SK-N-MC (cell line): Measurements from ENCODE around the gene PLEKHG5.

Source experiments
- DNase-seq: peaks from one replicate; pipeline ENCODE4 v3.0.0-alpha.2; 2011; ENCODE audit warnings: low read depth, low spot score
- H3K27ac ChIP-seq: fragments of 200-600 bp; sonication (generic); 2 replicates; pipeline ENCODE4 v1.5.1; 2016; ENCODE audit warnings: mixed run types
- H3K36me3 ChIP-seq: fragments of 200-600 bp; sonication (generic); 2 replicates; pipeline ENCODE4 v1.6.1; 2017; ENCODE audit warnings: antibody characterized with exemption, low read length, mixed read lengths; ENCODE audit not compliant: insufficient read depth
- H3K4me3 ChIP-seq: fragments of 200-600 bp; sonication (generic); 2 replicates; pipeline ENCODE4 v1.5.1; 2016
- H3K9ac ChIP-seq: fragments of 200-600 bp; sonication (generic); 2 replicates; pipeline ENCODE4 v1.8.0; 2017; ENCODE audit warnings: mixed run types, mixed read lengths; ENCODE audit not compliant: insufficient read length
- H3K9me3 ChIP-seq: fragments of 200-600 bp; sonication (generic); 2 replicates; pipeline ENCODE4 v1.6.1; 2017; ENCODE audit warnings: low read depth, mild to moderate bottlenecking, antibody characterized with exemption, low read length, moderate library complexity, mixed read lengths
- EZH2 ChIP-seq: fragments of 200-600 bp; sonication (generic); IDR thresholded peaks from one replicate; pipeline ENCODE4 v1.6.1; 2017; ENCODE audit warnings: antibody characterized with exemption
- FOXP2 ChIP-seq: optimal IDR thresholded peaks from 2 replicates; pipeline ENCODE3; 2011; ENCODE audit warnings: mild to moderate bottlenecking, moderate library complexity; ENCODE audit not compliant: insufficient read depth; ENCODE audit errors: extremely low read length, control extremely low read depth
- POLR2AphosphoS5 ChIP-seq: IDR thresholded peaks from 2 replicates; pipeline ENCODE4 v1.6.1; 2012; ENCODE audit warnings: mild to moderate bottlenecking, low read depth, low read length, borderline replicate concordance

The PLEKHG5 gene

GRCh38 chr1:6512245-6512907, 20.9 kb upstream of the PLEKHG5 start:
- H3K4me3 ChIP-seq: no peak overlapping the region
- H3K36me3 ChIP-seq: no peaks in the 10 kb centered on the region
- no peaks in the 10 kb centered on the region for H3K9me3 ChIP-seq
- TF ChIP-seq FOXP2: no peak
- TF ChIP-seq EZH2: no peak
- no peak for TF ChIP-seq POLR2AphosphoS5
- no peak overlapping the region for H3K27ac ChIP-seq
- DNase-seq: no peak
- H3K9ac ChIP-seq: no peak overlapping the region

- H3K27ac ChIP-seq: no peak overlapping the region
- DNase-seq: no peak
- H3K9me3 ChIP-seq: no peaks in the 10 kb centered on the region
- no peak overlapping the region for H3K9ac ChIP-seq
- TF ChIP-seq POLR2AphosphoS5: no peak
- no peak for TF ChIP-seq EZH2
- no peak for TF ChIP-seq FOXP2
- no peak overlapping the region for H3K4me3 ChIP-seq
- no peaks in the 10 kb centered on the region for H3K36me3 ChIP-seq
These were observed 20.2 kb upstream of the PLEKHG5 start for GRCh38 chr1:6511561-6512244.

DNA sequence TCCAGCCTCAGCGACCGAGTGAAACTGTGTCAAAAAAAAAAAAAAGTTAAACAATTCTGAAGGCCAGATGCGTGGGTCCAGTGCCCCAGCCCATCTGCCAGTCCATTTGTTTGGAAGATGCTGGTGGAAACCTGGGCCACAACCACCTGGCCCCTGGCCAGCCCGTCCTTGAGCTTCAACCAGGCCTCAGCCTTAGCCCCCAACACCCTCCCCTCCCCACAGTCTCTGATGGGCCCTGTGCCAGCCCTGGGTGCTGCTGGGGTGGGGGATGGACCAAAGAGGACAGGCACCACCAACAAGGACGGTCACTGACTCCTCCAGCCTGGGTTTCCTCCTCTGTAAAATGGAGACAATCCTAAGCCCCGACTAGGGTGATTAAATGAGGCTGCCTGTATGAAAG, 19.6 kb upstream of the PLEKHG5 start:
- DNase-seq: no peak
- H3K9ac ChIP-seq: no peak overlapping the region
- H3K4me3 ChIP-seq: no peak overlapping the region
- H3K9me3 ChIP-seq: no peaks in the 10 kb centered on the region
- H3K27ac ChIP-seq: no peak overlapping the region
- no peak for TF ChIP-seq FOXP2
- TF ChIP-seq POLR2AphosphoS5: no peak
- no peak for TF ChIP-seq EZH2
- no peaks in the 10 kb centered on the region for H3K36me3 ChIP-seq

DNA sequence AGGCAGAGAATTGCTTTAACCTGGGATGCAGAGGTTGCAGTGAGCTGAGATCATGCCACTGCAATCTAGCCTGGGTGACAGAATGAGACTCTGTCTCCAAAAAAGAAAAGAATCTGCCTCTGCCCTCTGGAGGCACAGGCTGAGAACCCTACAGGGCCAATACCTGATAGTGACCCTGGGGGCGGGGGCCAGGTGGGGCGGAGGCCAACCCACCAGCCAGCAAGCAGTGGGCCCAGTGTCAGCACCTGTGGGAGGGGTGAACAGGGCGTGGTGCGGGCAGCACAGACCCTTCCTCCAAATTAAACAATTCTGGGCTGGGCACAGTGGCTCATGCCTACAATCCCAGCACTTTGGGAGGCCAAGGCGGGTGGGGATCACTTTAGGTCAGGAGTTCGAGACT, 19.0 kb upstream of the PLEKHG5 start:
- Histone ChIP-seq H3K9ac (no peak overlapping the region), H3K27ac (no peak overlapping the region), H3K36me3 (no peaks in the 10 kb centered on the region), H3K4me3 (no peak overlapping the region), H3K9me3 (no peaks in the 10 kb centered on the region)
- TF ChIP-seq POLR2AphosphoS5 (no peak), FOXP2 (no peak), EZH2 (no peak)
- DNase-seq: no peak

DNA sequence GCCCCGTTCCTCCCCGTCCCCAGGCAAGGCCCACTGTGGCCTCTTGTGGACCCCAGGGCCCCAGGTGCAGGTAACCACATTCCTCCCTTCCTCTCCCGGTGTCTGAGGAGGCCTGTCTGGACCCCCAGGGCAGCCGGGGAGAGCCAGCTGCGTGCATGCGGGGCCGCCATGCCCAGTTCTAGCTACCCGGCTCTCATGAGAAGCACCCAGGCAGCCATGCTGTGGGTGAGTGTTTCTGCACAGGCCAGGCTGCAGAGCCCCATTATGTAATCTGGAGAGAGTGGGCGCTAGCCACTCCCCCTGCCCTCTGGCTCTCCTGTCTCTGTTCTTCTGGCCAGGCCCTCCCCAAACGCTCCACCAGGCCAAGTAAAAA, 18.4 kb upstream of the PLEKHG5 start:
- TF ChIP-seq EZH2: no peak
- no peak for TF ChIP-seq POLR2AphosphoS5
- TF ChIP-seq FOXP2: no peak
- no peak overlapping the region for H3K4me3 ChIP-seq
- H3K27ac ChIP-seq: no peak overlapping the region
- no peaks in the 10 kb centered on the region for H3K9me3 ChIP-seq
- no peak for DNase-seq
- no peak overlapping the region for H3K9ac ChIP-seq
- no peaks in the 10 kb centered on the region for H3K36me3 ChIP-seq

- Histone ChIP-seq H3K4me3 (no peak overlapping the region), H3K9ac (no peak overlapping the region), H3K27ac (no peak overlapping the region), H3K36me3 (no peaks in the 10 kb centered on the region), H3K9me3 (no peaks in the 10 kb centered on the region)
- DNase-seq: no peak
- TF ChIP-seq EZH2: no peak
- TF ChIP-seq POLR2AphosphoS5: no peak
- no peak for TF ChIP-seq FOXP2
These were observed 17.9 kb upstream of the PLEKHG5 start for GRCh38 chr1:6509220-6509918.

GRCh38 chr1:6508816-6509189, 17.3 kb upstream of the PLEKHG5 start:
- H3K36me3 ChIP-seq: no peaks in the 10 kb centered on the region
- no peaks in the 10 kb centered on the region for H3K9me3 ChIP-seq
- no peak overlapping the region for H3K4me3 ChIP-seq
- no peak overlapping the region for H3K9ac ChIP-seq
- DNase-seq: no peak
- no peak overlapping the region for H3K27ac ChIP-seq
- TF ChIP-seq POLR2AphosphoS5 (no peak), FOXP2 (no peak), EZH2 (no peak)

DNA sequence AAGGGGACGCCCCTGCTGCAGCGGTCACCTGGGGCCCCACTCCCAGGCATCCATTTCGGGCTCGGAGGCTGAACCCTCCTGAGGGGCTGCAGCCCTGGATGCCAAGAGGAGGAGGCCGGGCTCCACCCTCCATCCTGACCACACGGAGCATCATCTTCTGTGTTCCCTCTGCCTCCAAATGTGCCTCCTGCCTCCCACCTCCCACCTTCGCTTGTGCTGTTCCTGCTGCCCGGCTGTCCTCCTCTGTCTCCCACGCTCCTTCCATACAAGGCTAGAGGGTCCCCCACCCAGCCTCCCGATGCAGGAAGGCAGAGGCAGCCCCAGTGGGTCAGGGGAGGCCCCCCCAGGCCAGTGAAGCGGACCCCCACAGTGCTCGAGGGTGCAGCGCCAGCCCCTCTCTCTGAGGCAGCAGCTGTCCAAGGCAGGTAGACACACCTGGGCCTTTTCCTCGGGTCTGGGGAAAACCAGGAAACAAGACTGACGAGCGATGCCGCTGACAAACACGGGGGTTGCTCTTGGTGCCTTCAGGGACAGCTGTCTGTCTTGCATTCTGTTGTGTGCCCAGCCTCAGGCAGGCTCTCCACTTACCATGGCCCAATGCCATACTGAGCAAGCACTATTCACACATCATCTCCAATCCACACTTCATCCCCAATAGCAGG, 16.8 kb upstream of the PLEKHG5 start:
- H3K4me3 ChIP-seq: no peak overlapping the region
- DNase-seq: no peak
- no peak for TF ChIP-seq POLR2AphosphoS5
- no peak overlapping the region for H3K9ac ChIP-seq
- no peak overlapping the region for H3K27ac ChIP-seq
- H3K36me3 ChIP-seq: no peaks in the 10 kb centered on the region
- H3K9me3 ChIP-seq: no peaks in the 10 kb centered on the region

GRCh38 chr1:6507461-6507911, 16.0 kb upstream of the PLEKHG5 start:
- Histone ChIP-seq H3K27ac (no peak overlapping the region), H3K4me3 (no peak overlapping the region), H3K36me3 (no peaks in the 10 kb centered on the region), H3K9ac (no peak overlapping the region), H3K9me3 (no peaks in the 10 kb centered on the region)
- no peak for TF ChIP-seq FOXP2
- no peak for TF ChIP-seq POLR2AphosphoS5
- no peak for TF ChIP-seq EZH2
- DNase-seq: no peak
